Activated CD8-positive, alpha-beta memory T cell treated with anti-CD3 and anti-CD28 coated beads for 36 hours (primary cell): Measurements from ENCODE around the gene PEMT. TPM values are rescaled to one million over a fixed set of nuclear protein-coding genes. Genes with fewer than 3 reads are reported as not detected.

ENCODE experiments used
- CTCF ChIA-PET: fragments of 350-600 bp; sonication (Branson Sonifier 250); formaldehyde crosslinking; loops from one replicate; lab custom pipeline; 2021; ENCODE audit warnings: antibody characterized with exemption; lab: Charles Lee
- POLR2A ChIA-PET: fragments of 350-600 bp; sonication (Branson Sonifier 250); formaldehyde crosslinking; loops from one replicate; lab custom pipeline; 2021; ENCODE audit warnings: antibody characterized with exemption; lab: Charles Lee
- total RNA-seq, 2 experiments: library from RNA; stranded (reverse); gene quantifications; one replicate each; pipeline ENCODE4 v1.2.3, GENCODE V29; 2021

PEMT gene
- total RNA-seq, 2 experiments from 2014 or later = 30.3 to 43.6 TPM

- CTCF ChIA-PET = interaction anchor here (3.4 kb wide), 1 partner anchor 8 kb away, joined by 14 read pairs; the partner anchor contains the start of gene RASD1
- POLR2A ChIA-PET = no interaction called here
These were observed 87.0 kb downstream of the PEMT start for GRCh38 chr17:17504341-17505140.

- ChIA-PET POLR2A (no interaction called here), CTCF (no interaction called here)
These were observed 87.9 kb downstream of the PEMT start for GRCh38 chr17:17503566-17504130.

- ChIA-PET CTCF (interaction anchor here (0.6 kb wide), 1 partner anchor 119 kb away, joined by 3 read pairs; no protein-coding TSS in a partner anchor), POLR2A (no interaction called here)
These were observed 88.6 kb downstream of the PEMT start for GRCh38 chr17:17502741-17503565.

GRCh38 chr17:17500999-17501605, 90.4 kb downstream of the PEMT start:
- ChIA-PET CTCF (no interaction called here), POLR2A (no interaction called here)

GRCh38 chr17:17499402-17500145, 91.9 kb downstream of the PEMT start:
- ChIA-PET POLR2A (no interaction called here), CTCF (interaction anchor here (0.7 kb wide), 1 partner anchor 28 kb away, joined by 3 read pairs; no protein-coding TSS in a partner anchor)

- ChIA-PET CTCF (interaction anchor here (2.9 kb wide), 1 partner anchor 12 kb away, joined by 10 read pairs; no protein-coding TSS in a partner anchor), POLR2A (no interaction called here)
These were observed 92.8 kb downstream of the PEMT start for GRCh38 chr17:17498606-17499301.

GRCh38 chr17:17497845-17498520, 93.5 kb downstream of the PEMT start:
- ChIA-PET POLR2A (no interaction called here), CTCF (interaction anchor here (0.9 to 3.1 kb wide), 7 partner anchors 8 to 146 kb away, joined by 4 to 30 read pairs (median 14); no protein-coding TSS in a partner anchor)

- ChIA-PET CTCF (interaction anchor here (0.8 to 3.1 kb wide), 23 partner anchors 9 to 536 kb away, joined by 3 to 30 read pairs (median 4); partner anchors contain the start of gene PEMT), POLR2A (interaction anchor here (0.6 to 1.9 kb wide), 2 partner anchors 77 to 94 kb away, joined by 5 to 7 read pairs; partner anchors contain the start of gene PEMT)
These were observed 94.3 kb downstream of the PEMT start for GRCh38 chr17:17497065-17497844.

GRCh38 chr17:17496189-17497064, 95.1 kb downstream of the PEMT start, which contains the start of gene RASD1:
RASD1 (minus strand) TSS chr17:17496395; CDS start chr17:17496181, 214 bp downstream.
- ChIA-PET POLR2A (interaction anchor here (0.6 to 1.9 kb wide), 2 partner anchors 95 to 763 kb away, joined by 4 to 7 read pairs; partner anchors contain the start of gene PEMT), CTCF (interaction anchor here (0.6 to 3.1 kb wide), 26 partner anchors 10 to 537 kb away, joined by 3 to 30 read pairs (median 4); partner anchors contain the start of gene PEMT)

GRCh38 chr17:17495536-17496188, 95.8 kb downstream of the PEMT start:
- CTCF ChIA-PET = interaction anchor here (0.6 to 3.1 kb wide), 12 partner anchors 10 to 147 kb away, joined by 3 to 30 read pairs (median 8); partner anchors contain the start of gene PEMT
- POLR2A ChIA-PET = interaction anchor here (1.9 kb wide), 1 partner anchor 96 kb away, joined by 7 read pairs; the partner anchor contains the start of gene PEMT

GRCh38 chr17:17494870-17495535, 96.5 kb downstream of the PEMT start:
- CTCF ChIA-PET = interaction anchor here (3.1 kb wide), 1 partner anchor 147 kb away, joined by 30 read pairs; no protein-coding TSS in a partner anchor
- POLR2A ChIA-PET = no interaction called here

- POLR2A ChIA-PET = no interaction called here
- CTCF ChIA-PET = no interaction called here
These were observed 97.0 kb downstream of the PEMT start for GRCh38 chr17:17494499-17494869.

- CTCF ChIA-PET = no interaction called here
- POLR2A ChIA-PET = no interaction called here
These were observed 97.5 kb downstream of the PEMT start for GRCh38 chr17:17493986-17494466.
